ENCODE measurements around the gene LINC00305. TPM values are rescaled to one million over a fixed set of nuclear protein-coding genes. Genes with fewer than 3 reads are reported as not detected.

LINC00305 gene
- total and polyA plus RNA-seq, 2 donors from 2014 or later: not detected

GRCh38 chr18:64178860-64179259 is 30.0 kb upstream of the LINC00305 start:
- DNase-seq: no peak
- no peak overlapping the region for H3K9ac ChIP-seq (ENCODE audit: low read length in 3 of 3)
- H3K36me3 ChIP-seq (ENCODE audit: control insufficient read depth in 2 of 3, insufficient read depth in 3 of 3, low read length in 3 of 3): no peaks in the 10 kb centered on the region
- H3K27ac ChIP-seq (ENCODE audit: low read depth in 2 of 2, low read length in 2 of 2): no peak overlapping the region
- TF ChIP-seq CTCF (IDR thresholded peaks at IDR 0.05; ENCODE audit: borderline replicate concordance, extremely low read depth, insufficient read depth): no peak
- FAIRE-seq: peak; percentile 99
- intact Hi-C loops (cut with DNase I): no loop called here
- no peaks in the 10 kb centered on the region for H3K9me3 ChIP-seq (ENCODE audit: control insufficient read depth in 2 of 3, insufficient read depth in 1 of 3, low read length in 3 of 3)
- no peaks in the 10 kb centered on the region for H3K27me3 ChIP-seq (ENCODE audit: control insufficient read depth, insufficient read depth, low read length)
- H3K4me3 ChIP-seq (ENCODE audit: low read length in 3 of 3): no peak overlapping the region
- H3K4me1 ChIP-seq (ENCODE audit: control insufficient read depth in 2 of 3, insufficient read depth in 2 of 3, low read depth in 1 of 3, low read length in 3 of 3): no peaks in the 10 kb centered on the region

- Histone ChIP-seq H3K9ac (ENCODE audit: low read length in 3 of 3) (no peak overlapping the region), H3K27ac (ENCODE audit: low read depth in 2 of 2, low read length in 2 of 2) (no peak overlapping the region), H3K27me3 (ENCODE audit: control insufficient read depth, insufficient read depth, low read length) (no peaks in the 10 kb centered on the region), H3K4me1 (ENCODE audit: control insufficient read depth in 2 of 3, insufficient read depth in 2 of 3, low read depth in 1 of 3, low read length in 3 of 3) (no peaks in the 10 kb centered on the region), H3K9me3 (ENCODE audit: control insufficient read depth in 2 of 3, insufficient read depth in 1 of 3, low read length in 3 of 3) (no peaks in the 10 kb centered on the region), H3K36me3 (ENCODE audit: control insufficient read depth in 2 of 3, insufficient read depth in 3 of 3, low read length in 3 of 3) (no peaks in the 10 kb centered on the region), H3K4me3 (ENCODE audit: low read length in 3 of 3) (no peak overlapping the region)
- TF ChIP-seq CTCF (IDR thresholded peaks at IDR 0.05; ENCODE audit: borderline replicate concordance, extremely low read depth, insufficient read depth): no peak
- intact Hi-C loops (cut with DNase I): no loop called here
- DNase-seq (no peak), FAIRE-seq (no peak)
Measured at GRCh38 chr18:64175432-64175831, 26.5 kb upstream of the LINC00305 start.

- intact Hi-C loops (cut with DNase I): no loop called here
- DNase-seq (no peak), FAIRE-seq (no peak)
- Histone ChIP-seq H3K4me3 (ENCODE audit: low read length in 3 of 3) (no peak overlapping the region), H3K4me1 (ENCODE audit: control insufficient read depth in 2 of 3, insufficient read depth in 2 of 3, low read depth in 1 of 3, low read length in 3 of 3) (no peaks in the 10 kb centered on the region), H3K9ac (ENCODE audit: low read length in 3 of 3) (no peak overlapping the region), H3K36me3 (ENCODE audit: control insufficient read depth in 2 of 3, insufficient read depth in 3 of 3, low read length in 3 of 3) (no peaks in the 10 kb centered on the region), H3K27ac (ENCODE audit: low read depth in 2 of 2, low read length in 2 of 2) (no peak overlapping the region), H3K9me3 (ENCODE audit: control insufficient read depth in 2 of 3, insufficient read depth in 1 of 3, low read length in 3 of 3) (no peaks in the 10 kb centered on the region), H3K27me3 (ENCODE audit: control insufficient read depth, insufficient read depth, low read length) (no peaks in the 10 kb centered on the region)
- no peak for TF ChIP-seq CTCF (IDR thresholded peaks at IDR 0.05; ENCODE audit: borderline replicate concordance, extremely low read depth, insufficient read depth)
Measured at GRCh38 chr18:64171576-64171975, 22.7 kb upstream of the LINC00305 start.

GRCh38 chr18:64167408-64167925 is 18.6 kb upstream of the LINC00305 start:
- Histone ChIP-seq H3K27me3 (ENCODE audit: control insufficient read depth, insufficient read depth, low read length) (no peaks in the 10 kb centered on the region), H3K4me1 (ENCODE audit: control insufficient read depth in 2 of 3, insufficient read depth in 2 of 3, low read depth in 1 of 3, low read length in 3 of 3) (no peaks in the 10 kb centered on the region), H3K36me3 (ENCODE audit: control insufficient read depth in 2 of 3, insufficient read depth in 3 of 3, low read length in 3 of 3) (no peaks in the 10 kb centered on the region), H3K9me3 (ENCODE audit: control insufficient read depth in 2 of 3, insufficient read depth in 1 of 3, low read length in 3 of 3) (no peaks in the 10 kb centered on the region), H3K9ac (ENCODE audit: low read length in 3 of 3) (no peak overlapping the region), H3K4me3 (ENCODE audit: low read length in 3 of 3) (no peak overlapping the region), H3K27ac (ENCODE audit: low read depth in 2 of 2, low read length in 2 of 2) (no peak overlapping the region)
- FAIRE-seq: no peak
- intact Hi-C loops (cut with DNase I): no loop called here
- TF ChIP-seq CTCF (IDR thresholded peaks at IDR 0.05; ENCODE audit: borderline replicate concordance, extremely low read depth, insufficient read depth): no peak
- DNase-seq: no peak
